ENCODE data around the gene PGAP2.
A peak's percentile ranks its signal among the peaks of the same experiment; 100 is the strongest.
"Not testable (repeated sequence)": the region's sequence is repeated elsewhere in the genome, so short reads cannot be mapped to it uniquely, and the experiment has no call there.

Gene PGAP2

DNA sequence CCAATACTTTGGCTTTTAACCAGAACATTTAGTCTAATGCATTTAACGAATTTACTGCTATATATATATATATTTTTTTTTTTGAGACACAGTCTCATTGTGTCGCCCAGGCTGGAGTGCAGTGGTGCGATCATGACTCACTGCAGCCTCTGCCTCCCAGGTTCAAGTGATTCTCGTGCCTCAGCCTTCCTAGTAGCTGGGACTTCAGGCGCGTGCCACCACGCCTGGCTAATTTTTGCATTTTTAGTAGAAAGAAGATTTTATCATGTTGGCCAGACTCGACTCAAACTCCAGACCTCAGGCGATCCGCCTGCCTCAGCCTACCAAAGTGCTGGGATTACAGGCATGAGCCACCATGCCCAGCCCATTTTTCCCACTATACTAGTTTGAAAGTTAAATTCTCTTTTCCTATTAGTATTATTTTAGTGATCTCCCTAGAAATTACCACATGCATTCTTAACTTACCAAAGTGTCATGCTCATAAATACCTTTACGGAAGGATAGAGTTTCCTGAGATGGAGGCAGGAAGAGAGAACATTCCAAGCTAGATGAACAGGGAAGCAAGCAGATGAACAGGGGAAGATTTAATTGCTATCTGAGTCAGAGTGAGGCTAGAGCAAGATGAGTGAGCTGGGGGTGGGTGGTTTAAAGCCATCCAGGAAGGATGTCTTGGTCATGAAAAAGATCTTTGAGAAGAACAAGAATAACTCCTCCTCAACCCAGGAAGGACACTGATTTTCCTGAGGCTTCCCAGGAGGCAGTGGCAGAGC lies 4.4 kb upstream of the PGAP2 start:
- DNase-seq (no peak), ATAC-seq (no peak)

DNA sequence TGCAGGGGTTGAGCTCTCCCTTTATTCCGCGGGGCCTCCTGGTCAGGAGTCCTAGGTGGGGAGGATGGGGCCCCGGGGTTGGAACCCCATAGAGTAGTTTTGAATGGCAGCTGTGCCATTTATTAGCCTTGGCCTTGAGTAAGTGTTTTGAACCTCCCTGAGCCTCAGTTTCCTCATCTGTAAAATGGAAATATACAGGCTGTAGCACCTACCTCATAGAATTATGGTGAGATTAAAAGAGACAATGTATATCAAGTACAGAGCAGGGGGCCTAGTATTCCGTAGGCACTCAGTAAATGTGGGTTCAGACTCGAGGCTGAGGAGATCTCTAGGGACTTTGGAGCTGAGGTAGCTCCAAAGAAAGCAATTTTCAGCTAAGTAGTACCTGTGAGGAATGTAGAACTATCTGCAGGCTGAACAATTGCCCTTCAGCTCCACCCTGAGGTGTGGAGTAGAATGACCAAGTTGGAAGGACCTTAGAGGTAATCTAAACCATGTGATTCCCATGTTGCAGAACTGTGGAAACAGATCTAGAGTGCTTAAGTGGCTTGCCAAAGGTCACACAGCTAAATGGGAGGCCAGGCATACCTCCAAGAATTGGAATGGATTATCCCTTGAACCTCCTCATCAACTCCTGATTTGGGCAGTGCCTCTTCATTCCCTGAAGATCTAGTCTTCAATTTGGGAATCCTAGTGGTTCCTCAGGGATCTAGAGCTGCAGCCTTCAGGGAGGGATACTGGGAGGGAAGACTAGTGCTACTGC lies 682 bp downstream of the PGAP2 start:
- DNase-seq (peak; percentile 43), ATAC-seq (peak; percentile 74)

DNA sequence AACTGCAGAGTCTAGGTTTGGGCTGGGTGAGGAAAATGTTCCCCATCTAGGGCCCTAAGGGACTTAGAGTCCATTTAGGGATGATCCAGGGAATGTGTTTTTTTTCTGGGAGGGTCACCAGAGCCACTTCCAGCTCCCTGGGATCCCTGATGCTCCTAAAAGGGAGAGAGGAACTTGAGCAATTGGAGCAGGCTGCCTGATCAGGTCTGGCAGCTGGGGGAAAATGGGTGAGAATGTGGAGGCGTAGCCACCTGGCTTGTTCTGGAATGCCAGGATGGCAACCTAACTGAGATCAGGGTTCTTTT lies 1.2 kb downstream of the PGAP2 start:
- DNase-seq (no peak), ATAC-seq (no peak)

DNA sequence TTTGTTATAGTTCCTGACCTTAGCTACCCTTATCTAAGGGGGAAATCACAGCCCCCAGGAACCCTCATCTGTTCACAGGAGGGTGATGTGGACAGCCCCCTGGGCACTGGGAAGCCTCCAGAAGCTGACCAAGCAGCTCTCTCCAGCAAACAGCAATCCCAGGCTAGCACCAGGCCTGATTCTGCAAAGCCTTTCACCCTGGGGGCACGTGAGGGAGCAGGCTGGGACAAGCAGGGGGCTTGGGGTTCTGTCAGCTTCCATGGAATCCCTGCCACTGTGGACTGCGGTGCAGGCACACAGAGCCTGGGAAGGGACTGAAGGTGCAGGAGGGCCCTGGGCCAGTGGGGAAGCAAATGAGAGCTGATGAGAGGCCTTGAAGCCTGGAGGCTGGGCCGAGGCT lies 2.1 kb downstream of the PGAP2 start:
- no peak for DNase-seq
- ATAC-seq: no peak

DNA sequence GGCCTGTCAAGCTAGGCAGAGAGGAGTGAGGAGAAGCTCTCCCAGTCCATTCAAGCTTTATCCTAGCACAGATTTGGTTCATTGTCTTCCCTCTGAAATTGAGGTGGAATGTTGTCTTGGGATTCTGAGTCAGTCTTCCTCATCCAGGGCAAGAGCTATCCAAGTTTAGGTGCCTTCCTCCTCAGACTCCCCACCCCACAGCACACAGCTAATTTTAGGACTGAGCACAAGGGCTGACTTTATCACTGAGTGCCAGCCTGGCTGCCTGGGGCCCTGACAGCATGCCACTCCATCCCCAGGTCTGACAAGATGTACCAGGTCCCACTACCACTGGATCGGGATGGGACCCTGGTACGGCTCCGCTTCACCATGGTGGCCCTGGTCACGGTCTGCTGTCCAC lies 2.6 kb downstream of the PGAP2 start:
- ATAC-seq (no peak), DNase-seq (no peak)

DNA sequence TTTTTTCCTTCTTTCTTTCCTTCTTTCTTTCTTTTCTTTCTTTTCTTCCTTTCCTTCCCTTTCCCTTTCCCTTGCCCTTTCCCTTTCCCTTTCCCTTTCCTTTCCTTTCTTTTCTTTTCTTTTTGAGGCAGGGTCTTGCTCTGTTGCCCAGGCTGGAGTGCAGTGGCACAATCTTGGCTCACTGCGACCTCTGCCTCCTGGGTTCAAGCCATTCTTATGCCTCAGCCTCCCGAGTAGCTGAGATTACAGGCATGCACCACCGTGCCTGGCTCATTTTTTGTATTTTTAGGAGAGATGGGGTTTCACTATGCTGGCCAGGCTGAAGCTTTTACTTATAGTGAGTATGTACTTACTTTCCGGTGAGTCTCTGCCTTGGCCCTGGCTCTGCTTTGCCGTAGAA lies 6.5 kb downstream of the PGAP2 start:
- not testable (repeated sequence) for ATAC-seq, DNase-seq

DNA sequence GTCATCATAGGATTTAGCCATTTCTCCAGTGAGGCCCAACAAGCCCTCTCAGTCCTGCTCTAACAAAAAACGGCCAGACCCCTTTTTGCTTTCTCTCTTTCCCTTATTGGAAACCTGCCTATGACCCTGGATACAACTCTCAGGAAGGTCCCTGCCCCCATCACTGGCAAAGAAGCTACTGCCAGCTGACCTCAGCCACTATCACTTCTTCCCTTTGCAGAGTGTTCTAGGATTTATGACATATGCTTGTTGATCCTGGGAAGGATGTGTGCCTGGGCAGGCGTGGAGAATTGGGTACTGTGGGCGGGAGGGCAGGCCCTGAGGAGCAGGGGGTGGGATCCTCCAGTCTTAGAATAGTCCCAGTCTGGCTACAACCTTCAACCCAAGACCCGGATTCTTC lies 7.5 kb downstream of the PGAP2 start:
- ATAC-seq: no peak
- no peak for DNase-seq

DNA sequence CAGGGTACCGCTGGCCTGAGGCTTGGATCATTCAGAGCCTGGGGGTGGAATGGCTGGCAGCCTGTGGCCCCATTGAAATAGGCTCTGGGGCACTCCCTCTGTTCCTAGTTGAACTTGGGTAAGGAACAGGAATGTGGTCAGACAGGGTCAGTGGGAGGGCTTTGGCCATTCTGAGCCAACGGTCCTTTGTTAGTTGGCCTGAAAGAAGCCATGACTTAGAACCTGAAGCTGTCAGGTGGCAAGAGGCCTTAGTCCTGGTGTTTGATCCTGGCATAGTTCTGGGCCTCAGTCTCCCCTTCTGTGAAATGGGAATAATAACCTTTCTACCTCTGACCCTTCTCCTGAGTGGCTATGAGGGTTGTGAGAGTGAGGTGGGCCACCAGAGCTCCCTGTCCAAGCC lies 8.3 kb downstream of the PGAP2 start:
- ATAC-seq: peak; percentile 4
- DNase-seq: no peak

DNA sequence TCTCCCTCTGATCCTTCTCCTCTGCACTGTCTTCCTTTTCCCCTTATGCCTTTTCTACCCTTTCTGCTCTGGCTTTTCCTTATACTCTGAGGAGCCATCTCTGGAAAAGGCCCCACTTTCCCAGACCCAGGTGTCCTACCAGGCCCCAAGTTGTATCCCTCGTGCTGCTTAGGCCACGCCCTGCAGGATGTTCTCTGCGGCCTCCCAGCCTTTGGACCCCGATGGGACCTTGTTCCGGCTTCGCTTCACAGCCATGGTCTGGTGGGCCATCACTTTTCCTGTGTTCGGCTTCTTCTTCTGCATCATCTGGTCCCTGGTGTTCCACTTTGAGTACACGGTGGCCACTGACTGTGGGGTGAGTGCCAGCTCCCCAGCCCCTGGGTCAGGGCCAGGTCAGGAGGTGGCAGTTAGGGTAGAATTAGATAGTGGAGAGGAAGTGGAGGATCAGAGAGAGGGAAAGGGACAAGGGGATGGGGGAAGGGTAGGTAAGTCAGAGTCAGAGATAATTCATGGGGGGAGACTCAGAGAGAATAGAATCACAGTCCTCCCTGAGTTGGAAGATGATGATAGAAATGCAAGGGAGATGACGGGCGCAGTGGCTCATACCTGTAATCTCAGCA lies 8.9 kb downstream of the PGAP2 start:
- ATAC-seq (no peak), DNase-seq (no peak)

DNA sequence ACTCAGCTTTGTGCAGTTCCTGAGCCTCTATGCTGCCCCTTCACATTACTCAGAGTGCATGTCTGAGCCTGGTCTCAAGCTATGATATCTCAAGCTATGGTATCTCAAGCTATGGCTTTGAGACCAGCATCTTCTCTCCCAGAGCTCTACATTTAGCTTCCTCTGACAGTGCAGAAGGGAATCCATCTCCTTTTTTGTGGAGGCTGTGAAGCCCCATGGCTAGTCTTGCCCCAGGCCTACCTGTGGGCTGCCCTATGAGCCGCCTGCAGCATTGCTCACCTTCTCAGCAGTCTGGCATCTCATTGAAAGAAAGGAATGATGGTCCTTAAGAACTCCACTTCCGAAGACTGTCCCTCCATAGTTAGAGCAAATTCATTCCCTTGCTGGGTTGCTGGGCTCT lies 12.6 kb downstream of the PGAP2 start:
- ATAC-seq: no peak
- DNase-seq: no peak

DNA sequence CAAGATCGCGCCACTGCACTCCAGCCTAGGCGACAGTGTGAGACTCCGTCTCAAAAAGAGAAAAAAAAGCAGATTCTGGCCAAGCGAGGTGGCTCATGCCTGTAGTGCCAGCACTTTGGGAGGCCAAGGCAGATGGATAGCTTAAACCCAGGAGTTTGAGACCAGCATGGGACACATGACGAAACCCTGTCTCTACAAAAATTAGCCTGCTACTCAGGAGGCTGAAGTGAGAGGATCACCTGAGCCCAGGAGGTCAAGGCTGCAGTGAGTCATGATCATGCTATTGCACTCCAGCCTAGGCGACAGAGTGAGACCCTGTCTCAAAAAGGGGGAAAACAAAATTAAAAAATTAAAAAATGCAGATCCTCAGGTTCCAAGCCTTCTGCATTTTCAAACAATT lies 14.0 kb downstream of the PGAP2 start:
- no peak for DNase-seq
- no peak for ATAC-seq

DNA sequence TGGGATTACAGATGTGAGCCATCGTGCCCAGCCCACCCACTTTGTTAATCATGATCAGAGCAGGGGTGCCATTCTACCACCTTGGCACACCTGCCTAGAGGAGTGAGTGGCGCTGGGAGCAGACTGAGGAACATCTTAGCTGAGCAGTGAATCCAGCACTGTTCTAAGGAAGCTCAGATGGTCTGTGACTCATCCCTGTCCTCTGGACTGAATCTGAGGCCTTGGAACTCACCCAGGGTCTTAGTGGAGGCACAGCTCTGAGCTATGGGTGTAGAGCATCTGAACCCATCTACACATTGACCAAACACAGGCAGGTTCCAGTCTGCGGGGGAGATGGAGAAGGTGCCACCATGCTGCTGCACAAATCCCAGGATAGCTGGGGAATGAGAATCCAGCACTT lies 14.9 kb downstream of the PGAP2 start:
- DNase-seq (no peak), ATAC-seq (no peak)

DNA sequence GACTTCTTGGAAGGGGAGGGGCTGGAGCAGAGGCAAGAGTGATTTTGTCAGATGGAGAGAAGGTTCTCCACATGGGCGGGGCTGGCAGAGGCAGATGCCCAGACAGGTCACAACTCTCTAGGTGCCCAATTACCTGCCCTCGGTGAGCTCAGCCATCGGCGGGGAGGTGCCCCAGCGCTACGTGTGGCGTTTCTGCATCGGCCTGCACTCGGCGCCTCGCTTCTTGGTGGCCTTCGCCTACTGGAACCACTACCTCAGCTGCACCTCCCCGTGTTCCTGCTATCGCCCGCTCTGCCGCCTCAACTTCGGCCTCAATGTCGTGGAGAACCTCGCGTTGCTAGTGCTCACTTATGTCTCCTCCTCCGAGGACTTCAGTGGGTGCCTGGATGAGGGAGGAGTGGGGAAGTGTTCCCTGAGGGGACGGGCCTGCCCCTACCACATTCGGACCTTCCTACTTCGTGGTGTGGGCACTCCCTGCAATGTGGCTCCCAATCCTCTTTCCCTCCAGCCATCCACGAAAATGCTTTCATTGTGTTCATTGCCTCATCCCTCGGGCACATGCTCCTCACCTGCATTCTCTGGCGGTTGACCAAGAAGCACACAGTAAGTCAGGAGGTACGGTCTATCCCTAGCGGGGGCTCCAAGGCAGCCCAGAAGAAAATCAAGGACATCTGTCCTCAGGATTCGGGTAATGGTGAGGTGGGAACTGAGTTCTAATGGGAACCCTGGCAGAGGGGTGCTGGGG lies 15.6 kb downstream of the PGAP2 start:
- DNase-seq (no peak), ATAC-seq (no peak)

DNA sequence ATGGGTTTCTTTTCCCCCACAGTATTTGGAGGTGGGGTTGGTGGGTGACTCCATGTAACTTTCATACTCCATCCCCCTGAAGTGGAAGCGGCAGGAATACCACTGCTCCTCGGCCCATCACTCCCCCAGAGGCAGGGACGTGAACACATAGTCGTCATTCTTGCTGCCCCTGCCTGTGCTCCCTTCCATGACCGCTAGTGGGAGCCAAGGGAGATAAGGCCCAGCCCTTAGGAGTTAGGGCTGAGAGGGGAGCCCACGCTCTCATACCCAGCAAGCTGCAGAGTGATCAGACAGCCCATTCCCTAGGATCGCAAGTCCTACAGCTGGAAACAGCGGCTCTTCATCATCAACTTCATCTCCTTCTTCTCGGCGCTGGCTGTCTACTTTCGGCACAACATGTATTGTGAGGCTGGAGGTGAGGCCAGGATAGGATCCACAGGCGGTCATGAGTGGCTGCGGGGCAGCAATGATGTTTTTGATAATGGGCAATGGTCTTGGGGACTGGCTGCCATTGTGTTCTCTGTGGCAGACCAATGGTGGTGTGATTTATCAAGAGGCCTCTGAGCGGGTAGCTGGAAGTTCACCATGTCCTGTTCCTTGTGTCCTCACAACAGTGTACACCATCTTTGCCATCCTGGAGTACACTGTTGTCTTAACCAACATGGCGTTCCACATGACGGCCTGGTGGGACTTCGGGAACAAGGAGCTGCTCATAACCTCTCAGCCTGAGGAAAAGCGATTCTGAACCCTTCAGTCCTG lies 16.5 kb downstream of the PGAP2 start:
- ATAC-seq (peak; percentile 88), DNase-seq (peak; percentile 87)

DNA sequence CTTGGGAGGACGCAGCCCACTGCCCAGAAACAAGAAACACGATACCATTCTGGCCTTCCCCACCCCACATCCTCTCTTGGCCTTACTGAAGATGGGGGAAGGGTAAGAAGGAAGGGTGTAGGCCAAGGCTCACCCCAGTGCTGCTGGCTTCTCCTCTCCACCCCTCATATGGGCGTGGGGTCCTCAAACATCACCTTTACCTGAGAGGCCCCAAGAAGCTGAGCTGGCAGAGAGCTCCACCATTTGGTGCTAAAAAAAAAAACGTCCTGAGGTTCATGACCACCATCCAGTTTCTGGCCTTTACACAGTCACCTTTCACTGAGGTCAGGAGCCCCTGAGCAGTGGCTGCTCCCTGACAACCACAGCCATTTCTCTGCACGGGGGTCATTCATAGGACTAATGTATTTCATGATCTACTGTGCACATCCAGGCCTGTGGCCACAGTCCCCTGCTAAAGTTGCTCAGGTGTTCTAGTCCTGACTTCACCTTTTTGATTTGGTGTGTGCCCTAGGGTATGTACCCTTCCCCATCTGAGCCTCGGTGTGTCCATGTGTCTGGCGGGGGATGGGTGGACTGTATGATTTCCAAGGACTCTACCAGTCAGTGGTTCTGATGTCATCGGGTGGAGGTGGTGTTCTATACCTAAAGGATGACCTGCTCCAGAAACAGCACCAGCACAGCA lies 17.3 kb downstream of the PGAP2 start:
- DNase-seq (no peak), ATAC-seq (peak; percentile 10)

DNA sequence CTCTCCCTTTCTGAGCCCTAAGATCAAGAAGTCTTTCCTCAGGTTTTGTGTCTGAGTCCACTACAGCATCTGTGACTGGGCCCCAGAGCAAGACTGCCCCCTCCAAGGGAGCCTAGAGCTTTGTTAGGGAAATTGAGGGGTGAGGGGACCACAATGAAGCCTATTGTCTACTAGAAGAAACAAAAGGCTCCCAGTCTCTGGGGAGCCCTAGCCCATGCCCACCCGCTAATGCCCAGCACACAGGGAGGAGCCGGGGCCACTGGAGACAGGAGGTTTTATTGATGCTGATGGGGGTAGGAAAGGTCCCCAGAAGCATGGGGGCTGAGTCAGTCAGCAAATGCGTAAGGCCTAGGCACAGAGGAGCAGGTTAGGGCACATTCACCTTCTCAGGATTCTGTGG lies 18.4 kb downstream of the PGAP2 start:
- ATAC-seq (no peak), DNase-seq (no peak)

DNA sequence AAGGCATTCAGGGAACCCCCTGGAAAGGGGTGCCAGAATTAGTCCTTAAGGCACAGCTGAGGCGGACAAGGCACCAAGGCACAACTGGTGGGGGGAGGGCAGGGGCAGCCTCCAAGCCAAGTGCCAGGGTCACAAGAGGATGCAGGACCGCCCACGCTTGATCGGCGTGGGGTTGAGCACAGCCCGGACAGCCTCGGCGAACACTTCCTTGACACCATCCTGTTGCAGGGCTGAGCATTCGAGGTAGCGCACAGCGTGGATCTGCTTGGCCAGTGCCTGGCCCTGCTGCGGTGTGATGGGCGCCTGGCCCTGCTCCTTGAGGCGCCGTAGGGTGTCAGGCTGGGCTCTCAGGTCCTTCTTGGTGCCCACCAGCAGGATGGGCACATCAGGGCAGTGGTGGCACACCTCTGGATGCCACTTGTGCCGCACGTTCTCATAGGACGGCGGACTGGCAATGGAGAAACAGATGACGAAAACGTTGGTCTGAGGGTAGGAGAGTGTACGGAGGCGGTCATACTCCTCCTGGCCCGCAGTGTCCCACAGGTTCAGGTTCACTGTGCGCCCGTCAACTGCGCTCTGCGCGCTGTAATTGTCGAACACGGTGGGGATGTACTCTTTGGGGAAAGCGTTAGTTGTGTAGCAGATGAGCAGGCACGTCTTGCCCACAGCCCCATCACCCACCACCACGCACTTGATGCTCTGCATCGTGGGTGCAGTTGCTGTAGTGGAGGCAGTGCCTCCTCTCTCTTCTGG lies 19.2 kb downstream of the PGAP2 start:
- DNase-seq (no peak), ATAC-seq (no peak)

DNA sequence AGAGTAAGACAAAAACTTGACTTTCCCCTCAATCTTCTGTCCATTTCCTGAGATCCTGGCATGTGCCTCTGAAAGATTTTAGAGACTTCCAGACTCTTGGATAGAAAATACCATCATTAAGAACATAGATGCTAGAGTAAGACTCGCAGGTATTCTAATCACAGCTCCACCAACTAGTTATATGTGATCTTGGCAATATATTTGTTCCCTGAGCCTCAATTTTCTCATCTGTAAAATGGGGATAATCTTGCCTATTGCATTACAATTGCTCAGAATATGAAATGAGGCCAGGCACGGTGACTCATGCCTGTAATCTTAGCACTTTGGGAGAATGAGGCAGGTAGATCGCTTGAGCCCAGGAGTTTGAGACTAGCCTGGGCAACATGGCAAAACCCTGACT lies 21.7 kb downstream of the PGAP2 start:
- no peak for DNase-seq
- no peak for ATAC-seq

DNA sequence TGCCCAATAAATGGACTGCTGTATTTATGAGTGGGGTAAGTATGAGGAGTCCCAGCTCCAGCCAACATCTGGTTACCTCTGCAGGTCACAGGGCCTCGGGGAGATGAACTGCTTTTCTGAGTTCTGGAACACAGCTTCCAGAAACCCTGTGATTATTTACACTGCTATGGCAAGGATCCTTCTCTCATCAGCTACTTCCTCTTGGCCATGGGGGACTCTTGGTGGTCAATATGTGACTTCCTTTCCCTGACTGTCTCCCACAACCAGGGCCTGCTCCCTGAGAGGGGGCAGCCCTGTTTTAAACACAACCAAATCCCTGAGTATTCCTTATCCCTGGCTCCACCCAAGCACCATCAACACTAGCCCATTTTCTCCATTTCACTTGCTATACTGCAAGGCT lies 22.4 kb downstream of the PGAP2 start:
- no peak for DNase-seq

DNA sequence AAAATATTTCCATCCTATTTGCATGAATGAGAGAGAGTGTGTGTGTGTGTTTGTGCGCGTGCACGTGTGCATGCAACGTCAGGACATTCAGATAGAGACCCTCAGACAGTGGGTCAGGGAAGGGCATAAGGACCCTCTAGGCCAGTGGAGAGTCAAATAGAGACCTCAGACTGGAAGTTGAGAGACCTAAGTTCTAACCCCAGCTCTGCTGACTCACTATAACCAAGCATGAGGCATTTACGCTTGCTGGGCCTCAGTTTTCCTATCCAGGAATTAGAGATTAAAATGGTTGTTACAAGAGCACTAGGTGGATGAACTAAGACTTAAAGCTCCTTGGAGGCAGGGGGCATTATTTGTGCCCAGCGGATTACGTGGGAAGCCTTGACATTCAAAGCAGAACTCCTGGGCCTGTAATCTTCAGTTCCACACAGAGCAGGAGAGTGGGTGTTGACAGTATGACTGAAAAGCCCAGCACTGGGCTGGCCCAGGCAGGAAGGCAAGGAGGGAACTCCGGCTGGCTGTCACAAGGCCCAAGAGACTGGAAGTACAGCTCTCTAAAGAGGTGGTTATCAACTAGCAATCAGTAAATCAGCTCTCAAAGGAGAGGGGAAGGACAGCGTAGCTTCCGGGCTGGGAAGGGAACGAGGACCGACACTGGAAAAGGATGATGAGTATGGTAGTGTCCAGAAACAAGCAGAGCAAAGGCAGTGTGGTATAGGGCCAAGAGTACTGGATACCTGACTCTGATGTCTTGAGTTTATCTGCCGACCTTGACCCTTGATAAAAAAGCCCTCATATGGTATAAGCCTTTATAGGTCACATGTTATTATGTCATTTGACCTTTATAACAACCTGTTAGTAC lies 23.2 kb downstream of the PGAP2 start:
- ATAC-seq (peak; percentile 69), DNase-seq (no peak)

More for the DNA sequence above, 22.4 kb downstream of the PGAP2 start:
- ATAC-seq: no peak

Measured in stimulated activated naive CD8-positive, alpha-beta T cell treated with anti-CD3 and anti-CD28 coated beads, Interleukin-15, Interleukin-2, amounts not matched to agents 100 U/mL and 50 U/mL, for 24 hours (primary cell).